CD14-positive monocyte (primary cell): Measurements from ENCODE around the gene ERP27. TPM values are rescaled to one million over a fixed set of nuclear protein-coding genes. Genes with fewer than 3 reads are reported as not detected.
A peak's percentile ranks its signal among the peaks of the same experiment; 100 is the strongest.

ENCODE experiments used
- DNase-seq, 3 donors: peaks; one replicate each; pipeline ENCODE4 v3.0.0-alpha.2; 2011 to 2022
- H2AFZ ChIP-seq: 2 replicates; pipeline ENCODE4 v1.6.0; 2012; ENCODE audit warnings: mild to moderate bottlenecking, low read depth, low read length, inconsistent platforms; ENCODE audit not compliant: insufficient read depth, poor library complexity, severe bottlenecking
- H3K27ac ChIP-seq, 2 donors: 1 replicate in 1 of 2; 2 replicates in 1 of 2; pipeline ENCODE4 v1.5.1; 2012 to 2013; ENCODE audit warnings: low read length in 2 of 2, control low read depth in 1 of 2, inconsistent platforms in 1 of 2, low read depth in 1 of 2, mild to moderate bottlenecking in 1 of 2
- H3K27me3 ChIP-seq, 2 donors: one replicate each; pipeline versions ENCODE4 v1.6.0 to v1.6.1; 2011 to 2013; ENCODE audit warnings: low read length in 2 of 2; ENCODE audit not compliant: control insufficient read depth in 2 of 2, insufficient read depth in 2 of 2
- H3K36me3 ChIP-seq, 2 donors: replicated peaks in 1 of 2; 1 replicate in 1 of 2; 2 replicates in 1 of 2; pipeline versions ENCODE4 v1.5.1 to v1.6.1; 2012 to 2013; ENCODE audit warnings: low read length in 2 of 2, control low read depth in 1 of 2, inconsistent platforms in 1 of 2, mild to moderate bottlenecking in 1 of 2; ENCODE audit not compliant: insufficient read depth in 2 of 2, control insufficient read depth in 1 of 2
- H3K4me1 ChIP-seq, 2 donors: 1 replicate in 1 of 2; 2 replicates in 1 of 2; pipeline versions ENCODE4 v1.5.1 to v1.6.1; 2012 to 2013; ENCODE audit warnings: low read length in 2 of 2, control low read depth in 1 of 2, inconsistent platforms in 1 of 2, mild to moderate bottlenecking in 1 of 2, moderate library complexity in 1 of 2; ENCODE audit not compliant: insufficient read depth in 2 of 2, control insufficient read depth in 1 of 2
- H3K4me2 ChIP-seq: replicated peaks from 2 replicates; pipeline ENCODE3; 2012; ENCODE audit warnings: low read length, moderate library complexity, mild to moderate bottlenecking; ENCODE audit not compliant: poor library complexity, severe bottlenecking; ENCODE audit errors: extremely low read depth
- H3K4me3 ChIP-seq, 3 experiments: fragments of 200-600 bp in 1 of 3; sonication (generic) in 1 of 3; replicated peaks in 1 of 3; 1 replicate in 2 of 3; 2 replicates in 1 of 3; pipeline ENCODE4 v1.5.1; 2011 to 2013; ENCODE audit warnings: low read length in 3 of 3, mild to moderate bottlenecking in 3 of 3, control low read depth in 2 of 3, low read depth in 2 of 3, inconsistent platforms in 1 of 3, moderate library complexity in 1 of 3
- H3K79me2 ChIP-seq: 2 replicates; pipeline ENCODE4 v1.6.0; 2012; ENCODE audit warnings: mild to moderate bottlenecking, control low read depth, inconsistent platforms, low read length, moderate library complexity; ENCODE audit not compliant: insufficient read depth
- H3K9ac ChIP-seq: 2 replicates; pipeline ENCODE4 v1.6.0; 2017; ENCODE audit warnings: low read length, mild to moderate bottlenecking; ENCODE audit not compliant: insufficient read depth, poor library complexity, severe bottlenecking
- H3K9me3 ChIP-seq, 2 donors: replicated peaks in 1 of 2; 1 replicate in 1 of 2; 2 replicates in 1 of 2; pipeline versions ENCODE4 v1.5.1 to v1.6.1; 2012 to 2013; ENCODE audit warnings: low read length in 2 of 2, control low read depth in 1 of 2; ENCODE audit not compliant: control insufficient read depth in 1 of 2, insufficient read depth in 1 of 2
- H4K20me1 ChIP-seq: 2 replicates; pipeline ENCODE4 v1.6.0; 2012; ENCODE audit warnings: mild to moderate bottlenecking, low read length, control low read depth, moderate library complexity; ENCODE audit not compliant: insufficient read depth
- H3K27ac Mint-ChIP-seq, 7 donors: one replicate each; pipeline ENCODE4 v1.8.0; 2020; ENCODE audit warnings: mild to moderate bottlenecking in 7 of 7, mixed read lengths in 7 of 7, moderate library complexity in 6 of 7, inconsistent platforms in 2 of 7
- H3K27me3 Mint-ChIP-seq, 3 donors: one replicate each; pipeline ENCODE4 v1.8.0; 2021 to 2022; ENCODE audit warnings: low read depth in 3 of 3, mild to moderate bottlenecking in 3 of 3, mixed read lengths in 3 of 3, moderate library complexity in 3 of 3, inconsistent platforms in 1 of 3
- H3K36me3 Mint-ChIP-seq, 2 donors: one replicate each; pipeline ENCODE4 v1.8.0; 2020; ENCODE audit warnings: mixed read lengths in 2 of 2, inconsistent platforms in 1 of 2, mild to moderate bottlenecking in 1 of 2
- H3K4me1 Mint-ChIP-seq: one replicate; pipeline ENCODE4 v1.8.0; 2020; ENCODE audit warnings: mild to moderate bottlenecking, mixed read lengths
- H3K4me3 Mint-ChIP-seq, 2 donors: one replicate each; pipeline ENCODE4 v1.8.0; 2020; ENCODE audit warnings: mild to moderate bottlenecking in 2 of 2, mixed read lengths in 2 of 2, moderate library complexity in 1 of 2
- H3K9me3 Mint-ChIP-seq, 7 donors: one replicate each; pipeline ENCODE4 v1.8.0; 2020 to 2022; ENCODE audit warnings: mixed read lengths in 7 of 7, mild to moderate bottlenecking in 6 of 7, moderate library complexity in 6 of 7, inconsistent platforms in 2 of 7
- WGBS: methylation state at CpG from one replicate; pipeline ENCODE4 v1.1.5; 2013; ENCODE audit warnings: missing lambda C conversion rate; ENCODE audit not compliant: insufficient coverage; 5-methylcytosine and 5-hydroxymethylcytosine counted together
- intact Hi-C, 2 donors: fragments of 100-400 bp; cut with micrococcal nuclease; formaldehyde crosslinking; loops; one replicate each; pipeline versions ENCODE4 v1.15.0 to v1.15.1; 2023
- polyA plus RNA-seq, 3 donors: library from polyadenylated mRNA; depleted of rRNA in 1 of 3; unstranded in 2 of 3; stranded (reverse) in 1 of 3; fragments of 300-500 nt in 2 of 3; fragments of >200 nt in 1 of 3; fragmentation: Illumina TruSeq in 2 of 3; gene quantifications; 1 replicate in 2 of 3; 2 replicates in 1 of 3; pipeline ENCODE4 v1.2.3, GENCODE V29; 2012 to 2021
- TF ChIP-seq, protein P1 (sequence below): fragments of 200-600 bp; IDR thresholded peaks from one replicate; pipeline ENCODE4 v1.8.0; 2022; ENCODE audit warnings: antibody characterized with exemption, mild to moderate bottlenecking

Gene ERP27
- polyA plus RNA-seq, 3 donors = 2.5 to 7.2 (median 2.5) TPM

GRCh38 chr12:14919455-14919854 lies 18.9 kb downstream of the ERP27 start:
- Histone ChIP-seq H3K36me3 (peaks cover 67 to 77% of the 10 kb centered on the region in 2 donors), H3K4me2 (no peak overlapping the region), H3K9ac (no peak overlapping the region), H4K20me1 (no peaks in the 10 kb centered on the region), H3K4me3 (no peak overlapping the region), H3K9me3 (no peaks in the 10 kb centered on the region), H3K4me1 (peaks cover 0 to 6% of the 10 kb centered on the region in 2 donors), H3K79me2 (no peaks in the 10 kb centered on the region), H3K27ac (no peak overlapping the region), H3K27me3 (no peaks in the 10 kb centered on the region), H2AFZ (no peak overlapping the region)
- intact Hi-C loops = no loop called here
- H3K4me1 Mint-ChIP-seq = peaks cover 5% of the 10 kb centered on the region
- H3K4me3 Mint-ChIP-seq = no peak overlapping the region
- TF ChIP-seq, protein P1, sequence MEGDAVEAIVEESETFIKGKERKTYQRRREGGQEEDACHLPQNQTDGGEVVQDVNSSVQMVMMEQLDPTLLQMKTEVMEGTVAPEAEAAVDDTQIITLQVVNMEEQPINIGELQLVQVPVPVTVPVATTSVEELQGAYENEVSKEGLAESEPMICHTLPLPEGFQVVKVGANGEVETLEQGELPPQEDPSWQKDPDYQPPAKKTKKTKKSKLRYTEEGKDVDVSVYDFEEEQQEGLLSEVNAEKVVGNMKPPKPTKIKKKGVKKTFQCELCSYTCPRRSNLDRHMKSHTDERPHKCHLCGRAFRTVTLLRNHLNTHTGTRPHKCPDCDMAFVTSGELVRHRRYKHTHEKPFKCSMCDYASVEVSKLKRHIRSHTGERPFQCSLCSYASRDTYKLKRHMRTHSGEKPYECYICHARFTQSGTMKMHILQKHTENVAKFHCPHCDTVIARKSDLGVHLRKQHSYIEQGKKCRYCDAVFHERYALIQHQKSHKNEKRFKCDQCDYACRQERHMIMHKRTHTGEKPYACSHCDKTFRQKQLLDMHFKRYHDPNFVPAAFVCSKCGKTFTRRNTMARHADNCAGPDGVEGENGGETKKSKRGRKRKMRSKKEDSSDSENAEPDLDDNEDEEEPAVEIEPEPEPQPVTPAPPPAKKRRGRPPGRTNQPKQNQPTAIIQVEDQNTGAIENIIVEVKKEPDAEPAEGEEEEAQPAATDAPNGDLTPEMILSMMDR = no peak
- H3K36me3 Mint-ChIP-seq = peaks cover 76 to 80% of the 10 kb centered on the region in 2 donors
- H3K27me3 Mint-ChIP-seq = peaks cover 0 to 2% (median 0%) of the 10 kb centered on the region in 3 donors
- peaks cover 0 to 1% (median 0%) of the 10 kb centered on the region in 7 donors for H3K9me3 Mint-ChIP-seq
- peak overlapping the region in 1 of 7 donors; percentile 11 for H3K27ac Mint-ChIP-seq
- DNase-seq = no peak

DNA sequence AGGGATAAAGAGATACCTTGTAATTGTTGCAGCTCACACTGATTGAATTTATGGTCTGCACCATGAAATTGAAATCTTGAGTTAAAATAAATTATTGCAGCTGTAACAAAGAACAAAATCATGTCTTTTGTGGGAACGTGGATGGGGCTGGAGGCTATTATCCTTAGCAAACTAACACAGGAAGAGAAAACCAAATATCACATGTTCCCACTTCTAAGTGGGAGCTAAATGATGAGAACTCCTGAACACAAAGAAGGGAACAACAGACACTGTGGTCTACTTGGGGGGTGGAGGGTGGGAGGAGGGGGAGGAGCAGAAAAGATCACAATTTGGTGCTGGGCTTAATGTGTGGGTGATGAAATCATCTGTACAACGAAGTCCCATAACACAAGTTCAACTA lies 22.6 kb downstream of the ERP27 start:
- intact Hi-C loops = no loop called here
- Histone ChIP-seq H3K4me2 (no peak overlapping the region), H3K27me3 (no peaks in the 10 kb centered on the region), H3K79me2 (no peaks in the 10 kb centered on the region), H2AFZ (no peak overlapping the region), H3K36me3 (peaks cover 79 to 99% of the 10 kb centered on the region in 2 donors), H3K27ac (no peak overlapping the region), H3K4me3 (no peak overlapping the region), H3K9ac (no peak overlapping the region), H4K20me1 (no peaks in the 10 kb centered on the region), H3K4me1 (no peaks in the 10 kb centered on the region), H3K9me3 (no peaks in the 10 kb centered on the region)
- no CpG with 5 or more reads among the region's 2 CpGs for WGBS
- H3K27me3 Mint-ChIP-seq = peaks cover 0 to 3% (median 0%) of the 10 kb centered on the region in 3 donors
- no peak overlapping the region for H3K27ac Mint-ChIP-seq
- DNase-seq = no peak
- peaks cover 4% of the 10 kb centered on the region for H3K4me1 Mint-ChIP-seq
- peaks cover 91 to 95% of the 10 kb centered on the region in 2 donors for H3K36me3 Mint-ChIP-seq
- H3K4me3 Mint-ChIP-seq = no peak overlapping the region
- TF ChIP-seq, protein P1 = no peak
- peaks cover 0 to 6% (median 3%) of the 10 kb centered on the region in 7 donors for H3K9me3 Mint-ChIP-seq
